GM10266 (cell line): Measurements from ENCODE around the gene SRPK1.

Experiments used
- DNase-seq: peaks from one replicate; pipeline ENCODE4 v3.0.0; 2012; ENCODE audit errors: extremely low spot score
- TF ChIP-seq, protein P1 (sequence below): IDR thresholded peaks from 2 replicates; pipeline ENCODE4 v1.5.1; 2012; ENCODE audit warnings: mild to moderate bottlenecking, low read depth; ENCODE audit not compliant: control insufficient read depth, insufficient read depth; ENCODE audit errors: missing control alignments

Gene SRPK1

DNA sequence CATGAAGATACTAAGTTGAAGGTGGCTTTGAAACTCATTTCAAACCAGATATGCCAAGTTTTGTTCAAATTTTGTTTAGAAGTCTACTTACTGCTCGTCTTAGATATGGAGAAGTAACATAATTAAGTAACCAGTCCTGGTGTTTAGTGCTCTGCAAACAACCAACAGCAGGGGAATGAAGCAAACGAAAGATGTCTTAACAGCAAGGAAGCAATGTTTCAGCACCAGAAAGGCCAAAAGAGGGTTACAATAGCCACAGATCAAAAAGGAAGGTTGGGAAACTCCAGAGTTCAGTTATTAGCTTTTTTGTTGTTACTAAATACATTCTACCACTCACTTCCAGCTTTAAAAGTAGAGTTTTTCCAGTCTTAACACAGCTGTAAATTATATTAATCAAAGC lies 70.7 kb downstream of the SRPK1 start:
- TF ChIP-seq, protein P1, sequence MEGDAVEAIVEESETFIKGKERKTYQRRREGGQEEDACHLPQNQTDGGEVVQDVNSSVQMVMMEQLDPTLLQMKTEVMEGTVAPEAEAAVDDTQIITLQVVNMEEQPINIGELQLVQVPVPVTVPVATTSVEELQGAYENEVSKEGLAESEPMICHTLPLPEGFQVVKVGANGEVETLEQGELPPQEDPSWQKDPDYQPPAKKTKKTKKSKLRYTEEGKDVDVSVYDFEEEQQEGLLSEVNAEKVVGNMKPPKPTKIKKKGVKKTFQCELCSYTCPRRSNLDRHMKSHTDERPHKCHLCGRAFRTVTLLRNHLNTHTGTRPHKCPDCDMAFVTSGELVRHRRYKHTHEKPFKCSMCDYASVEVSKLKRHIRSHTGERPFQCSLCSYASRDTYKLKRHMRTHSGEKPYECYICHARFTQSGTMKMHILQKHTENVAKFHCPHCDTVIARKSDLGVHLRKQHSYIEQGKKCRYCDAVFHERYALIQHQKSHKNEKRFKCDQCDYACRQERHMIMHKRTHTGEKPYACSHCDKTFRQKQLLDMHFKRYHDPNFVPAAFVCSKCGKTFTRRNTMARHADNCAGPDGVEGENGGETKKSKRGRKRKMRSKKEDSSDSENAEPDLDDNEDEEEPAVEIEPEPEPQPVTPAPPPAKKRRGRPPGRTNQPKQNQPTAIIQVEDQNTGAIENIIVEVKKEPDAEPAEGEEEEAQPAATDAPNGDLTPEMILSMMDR: no peak
- no peak for DNase-seq

DNA sequence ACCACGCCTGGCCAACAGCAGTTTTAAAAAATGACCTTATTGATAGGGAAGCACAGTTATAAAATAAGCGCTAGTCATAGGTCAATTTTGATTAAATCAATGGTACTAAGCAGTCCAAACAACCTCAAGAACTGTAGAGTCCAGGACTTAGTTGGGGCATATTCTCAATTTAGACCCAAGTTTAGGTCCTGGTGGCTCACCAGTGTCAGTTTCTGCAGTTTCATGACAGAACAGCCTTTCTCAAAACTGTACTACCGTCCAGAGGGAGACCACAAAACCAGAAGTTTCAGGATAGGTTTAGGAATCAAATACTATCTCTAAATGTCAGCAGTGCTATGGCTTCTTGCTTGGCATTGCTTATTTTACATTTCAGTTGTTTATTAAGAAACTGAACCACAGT lies 76.6 kb downstream of the SRPK1 start:
- DNase-seq: no peak
- TF ChIP-seq, protein P1: no peak

DNA sequence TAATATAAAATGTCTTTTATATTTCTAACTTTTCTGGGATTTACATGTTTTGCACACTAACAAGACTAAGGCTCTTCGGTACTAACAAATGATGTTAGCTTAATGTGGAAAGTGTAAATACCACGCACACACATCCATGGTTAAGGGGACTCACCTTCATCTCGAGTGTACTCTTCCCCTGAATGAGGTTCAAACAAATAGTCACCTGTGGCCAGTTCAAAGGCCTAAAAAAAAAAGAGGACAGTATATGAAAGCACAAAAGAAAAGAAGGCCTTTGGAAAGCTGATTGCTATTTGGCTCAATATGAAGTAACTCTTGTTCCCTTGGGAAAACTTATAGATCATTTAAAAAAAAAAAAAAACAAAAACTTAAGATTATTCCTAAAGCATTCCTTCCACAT lies 78.5 kb downstream of the SRPK1 start:
- TF ChIP-seq, protein P1: no peak

DNA sequence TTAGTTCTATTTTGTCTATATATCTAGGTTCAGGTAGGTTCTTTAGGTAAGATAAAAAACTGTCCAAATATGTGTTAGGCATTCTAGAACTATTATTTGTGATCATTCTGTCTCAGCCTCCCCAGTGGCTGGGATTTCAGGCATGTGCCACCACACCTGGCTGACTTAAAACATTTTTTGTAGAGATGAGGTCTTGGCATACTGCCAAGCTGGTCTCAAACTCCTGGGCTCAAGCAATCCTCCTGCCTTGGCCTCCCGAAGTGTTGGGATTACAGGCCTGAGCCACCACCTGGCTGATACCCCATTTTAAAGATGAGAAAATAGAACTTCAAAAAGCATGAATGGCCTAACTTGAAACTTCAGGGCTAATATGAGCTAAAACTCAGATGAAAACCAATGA lies 81.9 kb downstream of the SRPK1 start:
- TF ChIP-seq, protein P1: no peak
- DNase-seq: no peak

More for the DNA sequence above, 78.5 kb downstream of the SRPK1 start:
- no peak for DNase-seq

DNA sequence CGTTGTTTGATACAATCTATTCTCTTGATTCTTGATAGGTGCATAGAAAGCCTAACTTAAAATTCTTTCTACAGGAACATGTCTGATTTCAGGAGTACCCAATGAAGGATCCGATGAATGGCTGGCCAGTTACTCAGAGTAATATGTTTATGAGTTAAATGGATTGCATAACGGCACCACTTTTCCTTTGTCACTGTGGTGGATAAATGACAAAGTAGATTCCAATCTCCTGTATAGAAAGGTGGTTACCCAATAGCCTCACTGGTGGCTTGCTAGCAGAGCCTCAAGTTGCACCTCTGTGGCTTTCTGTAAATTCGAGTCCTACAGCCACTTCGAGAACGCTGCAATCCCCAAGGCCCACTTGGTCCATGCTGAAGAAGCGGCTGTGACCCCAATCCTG lies 87.4 kb downstream of the SRPK1 start:
- TF ChIP-seq, protein P1: no peak
- no peak for DNase-seq

DNA sequence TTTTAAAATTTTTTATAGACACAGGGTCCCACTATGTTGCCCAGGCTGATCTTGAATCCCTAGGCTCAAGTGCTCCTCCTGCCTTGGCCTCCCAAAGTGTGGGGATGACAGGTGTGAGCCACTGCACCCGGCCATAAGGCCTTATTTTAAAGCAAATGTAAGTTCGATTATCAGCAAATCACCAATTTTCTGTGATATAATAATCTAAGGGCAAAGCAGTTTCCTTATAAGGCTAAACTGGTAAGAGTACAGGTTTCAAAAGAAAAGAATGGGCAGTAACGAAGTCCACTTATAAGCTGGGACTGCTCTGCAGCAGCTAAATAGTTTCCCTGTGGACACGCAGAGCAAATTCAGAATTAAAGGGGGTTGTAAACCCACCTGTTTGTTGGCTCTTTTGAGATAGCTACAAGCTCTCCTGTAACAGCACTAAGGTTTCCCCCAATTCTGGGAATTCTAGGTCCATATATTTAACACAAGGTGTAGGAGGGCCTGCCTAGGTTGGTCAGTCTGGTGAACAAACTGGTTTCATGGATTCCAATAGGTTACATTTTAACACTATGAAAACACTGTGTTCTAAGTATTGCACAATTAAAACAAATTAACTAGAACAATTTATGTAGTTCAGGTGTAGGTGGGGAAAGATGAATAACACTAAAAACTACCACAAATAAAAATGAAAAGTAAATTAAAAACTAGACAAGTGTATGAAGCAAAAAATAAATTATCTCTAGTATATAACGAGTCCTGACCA lies 89.5 kb downstream of the SRPK1 start:
- DNase-seq: no peak
- TF ChIP-seq, protein P1: no peak

DNA sequence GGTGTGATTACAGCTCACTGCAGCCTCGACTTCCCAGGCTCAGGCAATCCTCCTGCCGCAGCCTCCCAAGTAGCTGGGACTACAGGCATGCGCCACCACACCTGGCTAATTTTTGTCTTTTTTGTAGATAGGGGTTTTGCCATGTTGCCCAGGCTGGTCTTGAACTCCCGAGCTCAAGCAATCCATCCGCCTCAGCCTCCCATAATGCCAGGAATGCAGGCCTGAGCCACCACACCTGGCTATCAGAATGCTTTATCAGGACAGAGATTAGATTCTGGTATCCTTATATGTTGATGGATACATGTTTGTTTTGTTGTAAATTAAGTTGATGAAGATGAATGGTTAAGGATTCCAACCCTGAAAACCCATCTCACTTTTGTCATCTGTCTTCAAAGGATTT lies 91.6 kb downstream of the SRPK1 start:
- no peak for DNase-seq
- TF ChIP-seq, protein P1: no peak
